Epithelial cell of proximal tubule (primary cell): ENCODE measurements around the gene GRM4. TPM values are rescaled to one million over a fixed set of nuclear protein-coding genes. Genes with fewer than 3 reads are reported as not detected.
A peak's percentile ranks its signal among the peaks of the same experiment; 100 is the strongest.

ENCODE experiments used
- DNase-seq: peaks from one replicate; pipeline ENCODE4 v3.0.0-alpha.2; 2011; ENCODE audit warnings: low read depth
- H3K4me3 ChIP-seq: 2 replicates; pipeline ENCODE4 v1.5.1; 2011; ENCODE audit warnings: low read depth, mild to moderate bottlenecking, low read length
- CTCF ChIP-seq: conservative IDR thresholded peaks from 2 replicates; pipeline ENCODE4 v1.5.1; 2012; ENCODE audit warnings: low read depth, mild to moderate bottlenecking, low read length
- total RNA-seq: library from RNA; depleted of rRNA; stranded (reverse); fragments of >200 nt; gene quantifications from 2 replicates; pipeline ENCODE4 v1.2.3, GENCODE V29; 2015

The GRM4 gene
- total RNA-seq, 1 donor from 2014 or later, result not detected

GRCh38 chr6:34028691-34029360, 117.1 kb downstream of the GRM4 start:
- no peak for TF ChIP-seq CTCF
- no peak for DNase-seq
- H3K4me3 ChIP-seq, result no peak overlapping the region

- no peak for DNase-seq
- no peak overlapping the region for H3K4me3 ChIP-seq
- TF ChIP-seq CTCF, result no peak
Observed at GRCh38 chr6:34027939-34028441, 117.9 kb downstream of the GRM4 start.

- H3K4me3 ChIP-seq, result no peak overlapping the region
- peak; percentile 77 for TF ChIP-seq CTCF
- no peak for DNase-seq
Observed at GRCh38 chr6:34027445-34027936, 118.4 kb downstream of the GRM4 start.

GRCh38 chr6:34025861-34026260, 120.0 kb downstream of the GRM4 start:
- TF ChIP-seq CTCF, result no peak
- DNase-seq, result no peak

GRCh38 chr6:34025112-34025807, 120.6 kb downstream of the GRM4 start:
- no peak for DNase-seq
- no peak for TF ChIP-seq CTCF
- H3K4me3 ChIP-seq, result no peak overlapping the region

More at GRCh38 chr6:34025861-34026260, 120.0 kb downstream of the GRM4 start:
- H3K4me3 ChIP-seq, result no peak overlapping the region

- H3K4me3 ChIP-seq, result no peak overlapping the region
- DNase-seq, result no peak
- no peak for TF ChIP-seq CTCF
Observed at GRCh38 chr6:34022873-34023255, 123.0 kb downstream of the GRM4 start.
